NCI-H345 treated with DMSO at 0.1 percent for 48 hours (cell line): ENCODE measurements around the gene RAI14.

Experiments
- DNase-seq: peaks from one replicate; lab custom pipeline; 2025; ENCODE audit not compliant: unreplicated experiment; lab: John Stamatoyannopoulos, UW

RAI14 gene

GRCh38 chr5:34639852-34640626 lies 16.1 kb upstream of the RAI14 start:
- no peak for DNase-seq

DNA sequence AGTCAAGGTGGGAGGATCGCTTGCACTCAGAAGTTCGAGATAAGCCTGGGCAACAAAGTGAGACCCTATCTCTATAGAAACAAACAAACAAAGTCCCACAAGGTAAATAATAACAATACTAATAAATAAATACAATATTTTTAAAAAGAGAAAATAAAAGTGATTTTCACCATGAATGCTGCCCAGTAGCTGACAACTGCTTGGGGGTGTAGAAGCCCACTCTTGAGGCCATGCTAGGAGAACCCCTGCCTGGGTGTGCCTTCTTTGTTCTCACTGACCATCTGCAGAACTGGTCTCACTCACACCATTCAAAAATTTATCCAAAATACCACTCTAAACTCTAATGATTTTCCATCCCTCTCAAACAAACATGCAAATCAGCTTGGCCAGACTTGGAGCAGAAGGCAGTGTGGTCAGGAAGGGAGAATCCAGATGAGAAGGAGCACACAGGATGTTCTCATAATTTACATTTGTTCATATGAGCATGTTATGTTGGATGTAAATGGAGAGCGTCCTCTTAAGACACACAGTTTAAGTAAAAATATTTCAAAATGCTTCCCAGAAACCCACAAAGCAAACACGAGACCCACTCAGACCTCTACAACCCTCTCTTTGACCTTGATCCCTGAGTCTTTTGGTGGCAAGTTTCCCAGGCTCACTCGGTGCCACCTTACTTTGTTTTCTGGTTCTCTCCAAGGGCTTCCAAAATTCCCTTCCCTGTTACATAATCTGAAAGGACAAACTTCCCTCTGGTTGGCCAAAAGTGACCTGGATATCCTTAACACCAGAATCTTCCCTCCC lies 7.9 kb upstream of the RAI14 start:
- no peak for DNase-seq

DNA sequence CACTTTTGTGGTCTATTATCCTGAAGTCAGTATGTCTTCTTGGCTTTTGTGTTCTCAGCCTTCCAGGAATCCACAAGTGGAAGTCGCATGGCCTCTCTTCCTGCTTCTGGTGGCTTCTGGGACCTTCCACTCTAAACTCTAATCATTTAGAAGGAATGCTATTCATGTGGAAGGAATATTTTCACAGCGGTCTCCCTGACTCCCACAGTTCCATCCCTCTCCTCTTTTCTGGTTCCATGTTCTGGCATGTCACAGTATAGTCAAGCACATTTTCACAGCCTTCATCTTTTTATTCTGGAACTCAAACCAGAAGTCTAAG lies 7.3 kb upstream of the RAI14 start:
- no peak for DNase-seq

- DNase-seq, result no peak
Observed at GRCh38 chr5:34651791-34652190, 4.3 kb upstream of the RAI14 start.

- no peak for DNase-seq
Observed at GRCh38 chr5:34652466-34652865, 3.7 kb upstream of the RAI14 start.

GRCh38 chr5:34652914-34653313 lies 3.2 kb upstream of the RAI14 start:
- no peak for DNase-seq

DNA sequence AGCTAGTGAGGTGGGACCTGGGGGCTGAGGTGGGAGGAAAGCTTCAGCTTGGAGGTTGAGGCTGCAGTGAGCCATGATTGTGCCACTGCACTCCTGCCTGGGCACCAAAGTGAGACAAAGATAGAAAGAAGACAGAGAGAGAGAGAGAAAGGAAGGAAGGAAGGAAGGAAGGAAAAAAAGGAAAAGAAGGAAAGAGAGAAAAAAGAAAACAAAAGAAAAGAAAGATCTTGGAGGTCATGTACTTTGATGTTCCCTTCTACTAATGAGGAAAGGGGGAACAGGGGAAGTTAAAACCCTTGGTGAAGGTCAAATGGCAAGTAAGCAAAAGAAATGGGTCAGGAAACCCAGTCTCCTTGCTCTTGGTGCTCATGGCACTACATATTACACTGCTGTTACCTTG lies 2.4 kb upstream of the RAI14 start:
- DNase-seq, result no peak

DNA sequence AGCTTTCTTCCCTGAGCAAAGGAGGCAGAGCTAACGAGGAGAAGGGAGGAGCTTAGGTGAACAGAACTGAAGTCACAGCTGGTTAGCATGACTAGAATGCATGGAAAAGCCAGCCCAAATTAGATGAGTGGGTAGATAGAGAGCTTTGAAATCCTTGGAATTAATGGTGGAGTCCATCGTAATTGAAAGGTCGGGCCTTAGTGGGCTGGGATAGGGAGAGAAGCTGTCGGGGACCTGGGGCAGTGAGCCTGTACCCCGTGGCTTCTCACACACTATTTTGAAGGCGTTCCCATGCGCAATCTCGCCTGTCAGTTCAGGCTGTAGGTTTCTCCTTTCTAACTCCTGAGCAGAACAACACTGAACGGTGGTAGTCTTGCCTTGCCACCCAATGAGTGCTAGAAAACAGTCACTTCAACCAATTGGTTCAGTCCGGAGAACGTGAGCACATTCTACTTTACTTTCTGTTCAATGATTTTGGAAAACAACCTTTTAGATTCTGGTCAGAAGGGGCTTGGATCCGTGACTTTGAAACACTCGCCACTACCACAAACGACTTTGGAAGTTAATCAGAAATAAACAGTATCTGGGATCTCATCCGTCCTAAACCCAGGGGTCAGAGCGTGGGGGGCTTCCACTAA lies 655 bp upstream of the RAI14 start:
- DNase-seq, result no peak

DNA sequence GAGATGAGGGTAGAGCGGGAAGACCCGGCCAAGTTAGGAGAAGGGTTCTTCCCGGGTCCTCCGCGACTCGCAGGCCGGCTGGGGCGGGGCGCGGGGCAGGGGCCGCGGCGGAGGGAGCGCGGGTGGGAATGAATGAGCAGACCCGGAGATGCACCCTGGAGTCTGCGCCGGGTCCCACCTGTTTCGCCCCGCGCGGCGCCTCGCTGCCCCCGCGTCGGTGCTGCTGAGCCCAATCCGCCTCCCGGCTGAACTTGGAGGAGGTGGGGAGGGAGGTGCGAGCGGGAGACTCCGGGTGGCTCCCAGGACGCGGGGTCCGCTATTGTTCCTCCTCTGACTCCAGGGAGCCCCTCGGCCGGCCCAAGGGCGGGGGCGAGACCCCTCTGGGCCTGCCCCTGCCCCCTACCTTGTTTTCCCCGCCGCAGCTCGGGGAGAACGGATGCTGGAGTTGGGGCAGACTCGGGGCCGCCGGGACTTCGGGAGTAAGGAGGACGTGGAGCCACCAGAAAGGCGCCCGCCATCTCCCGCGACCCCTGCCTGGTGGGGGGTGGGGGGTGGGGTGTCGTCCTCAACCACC lies 659 bp downstream of the RAI14 start:
- DNase-seq, result no peak

DNA sequence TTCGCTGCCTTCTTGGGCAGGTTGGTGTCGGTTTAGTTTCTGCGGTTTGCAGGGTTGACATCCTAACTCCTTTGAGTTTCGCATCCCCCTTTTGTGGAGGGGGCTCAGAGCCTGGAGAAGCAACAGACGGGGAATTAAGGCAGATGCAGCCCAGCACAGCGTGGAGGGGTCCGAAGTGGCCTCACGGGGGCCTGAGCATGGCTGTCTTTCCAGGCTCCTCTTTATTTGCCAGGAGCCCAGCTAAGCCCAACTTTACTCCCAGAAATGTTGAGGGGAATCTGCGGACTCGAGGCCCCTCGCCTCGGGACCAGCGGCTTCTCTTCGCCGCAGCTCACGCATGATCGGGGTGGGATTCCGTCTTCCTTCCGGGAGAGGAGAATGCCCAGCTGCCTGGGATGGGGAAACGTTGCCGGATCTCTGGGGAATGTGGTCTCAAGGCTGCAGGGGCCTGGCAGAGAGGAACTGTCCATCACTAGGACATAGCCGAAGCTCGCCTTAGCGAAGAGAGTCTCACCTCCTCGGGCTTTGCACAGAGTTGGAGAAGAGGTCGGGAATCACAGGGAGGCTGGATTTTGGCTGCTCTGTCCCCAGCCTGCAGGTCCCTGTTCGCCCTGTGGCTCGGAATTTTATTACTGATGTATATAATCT lies 1.3 kb downstream of the RAI14 start:
- no peak for DNase-seq

- DNase-seq, result no peak
Observed at GRCh38 chr5:34657988-34658387, 1.9 kb downstream of the RAI14 start.

GRCh38 chr5:34659168-34659567 lies 3.0 kb downstream of the RAI14 start:
- DNase-seq, result no peak

DNA sequence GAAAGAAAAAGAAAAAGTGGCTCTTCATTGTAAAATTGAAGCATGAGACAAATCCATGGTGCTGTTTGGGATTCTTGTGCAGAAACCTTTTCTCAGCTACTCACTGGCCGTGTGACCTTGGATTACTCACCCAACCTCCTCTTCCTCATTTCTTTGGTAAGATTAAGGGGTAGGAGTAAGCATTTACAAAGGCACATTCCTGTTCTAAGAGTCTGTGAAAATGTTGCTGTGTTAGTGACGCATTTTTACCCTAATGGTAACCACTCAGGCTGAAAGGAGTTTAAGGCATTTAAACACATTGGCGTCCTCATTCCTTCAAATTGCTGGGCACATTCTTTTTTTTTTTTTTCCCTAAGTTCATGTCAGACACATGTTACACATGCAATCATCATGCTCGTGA lies 4.3 kb downstream of the RAI14 start:
- DNase-seq, result no peak

- no peak for DNase-seq
Observed at GRCh38 chr5:34663771-34664496, 7.8 kb downstream of the RAI14 start.

GRCh38 chr5:34666392-34667080 lies 10.4 kb downstream of the RAI14 start:
- no peak for DNase-seq

- DNase-seq, result no peak
Observed at GRCh38 chr5:34667705-34668104, 11.6 kb downstream of the RAI14 start.

DNA sequence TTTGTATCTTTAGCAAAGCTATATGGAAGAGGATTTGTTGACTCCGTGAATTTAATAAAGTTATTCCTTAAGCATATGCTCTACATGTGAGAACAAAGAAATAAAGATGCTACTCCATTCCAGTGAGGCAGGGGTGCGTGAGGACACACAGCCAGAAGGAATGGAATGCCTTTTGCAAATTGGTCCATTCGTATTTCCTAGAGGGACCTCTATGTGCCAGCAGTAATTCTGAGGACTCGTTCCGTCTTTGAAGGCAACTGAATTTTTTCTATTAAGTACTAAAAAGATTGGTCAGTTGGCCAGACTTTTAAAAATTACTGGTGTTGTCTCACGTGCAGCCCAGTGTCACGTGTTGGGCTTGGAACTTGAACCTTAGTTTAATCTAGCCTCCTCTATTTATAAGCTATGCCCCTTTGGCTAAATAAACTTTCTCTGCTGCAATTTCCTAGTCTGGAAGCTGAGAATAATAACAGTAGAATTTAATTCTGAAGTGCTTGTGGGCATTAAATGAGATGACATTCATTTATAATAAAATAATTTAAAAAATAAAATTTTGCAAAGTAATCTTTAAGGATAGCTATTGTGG lies 13.9 kb downstream of the RAI14 start:
- DNase-seq, result no peak

DNA sequence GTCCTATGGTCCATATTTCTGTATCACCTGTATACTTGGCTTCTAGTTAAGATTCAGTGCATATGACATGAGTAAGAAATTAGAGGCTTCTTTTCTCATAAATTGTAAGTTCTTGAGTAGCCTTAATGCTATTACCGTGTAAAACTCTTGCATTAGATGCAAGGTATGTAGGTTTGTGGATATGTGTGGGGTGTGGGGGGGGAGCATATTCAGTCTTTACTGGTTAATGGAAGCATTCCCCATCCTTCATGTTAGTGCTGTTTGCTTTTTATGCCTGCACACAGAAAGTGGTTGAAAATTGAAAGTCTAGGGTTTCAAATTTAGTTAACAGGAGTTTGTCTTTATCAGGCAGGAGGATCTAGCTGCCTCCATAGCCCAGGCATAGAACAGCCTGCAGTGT lies 16.1 kb downstream of the RAI14 start:
- no peak for DNase-seq

DNA sequence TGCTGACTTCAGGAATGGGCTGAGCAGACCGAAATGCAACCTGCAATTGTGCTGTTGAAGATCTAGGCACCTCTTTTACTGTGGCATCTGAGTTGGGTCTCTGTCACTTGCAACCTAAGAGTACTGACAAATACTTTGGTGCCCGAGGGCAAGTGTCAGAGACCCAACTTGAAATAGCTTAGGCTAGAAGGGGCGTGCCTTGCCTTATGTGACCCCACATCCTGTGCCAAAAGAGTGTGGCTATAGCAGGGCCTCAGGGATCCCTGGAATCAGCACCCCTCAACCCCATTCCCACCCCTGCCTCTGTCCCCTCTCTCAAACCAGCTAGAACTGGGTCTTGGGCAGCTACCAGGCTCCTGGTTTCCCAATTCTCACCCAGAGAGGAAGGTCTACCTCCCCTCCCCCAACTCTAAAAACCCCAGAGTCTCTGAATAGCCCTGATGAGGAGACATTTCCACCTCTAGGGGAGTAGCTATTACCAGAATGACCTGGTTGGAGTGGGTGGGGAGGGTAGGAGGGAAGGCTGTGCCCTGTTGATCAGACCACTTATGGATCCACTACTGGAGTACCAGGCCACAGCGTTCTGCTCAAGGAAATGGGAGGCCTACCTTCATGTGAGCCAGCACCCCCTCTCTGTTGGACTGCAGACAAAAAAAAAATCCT lies 17.5 kb downstream of the RAI14 start:
- no peak for DNase-seq
